Lower leg skin (tissue), 4 donors: ENCODE results near the gene LOXL1. TPM values are rescaled to one million over a fixed set of nuclear protein-coding genes. Genes with fewer than 3 reads are reported as not detected.

ENCODE experiments used
- DNase-seq, 2 donors: peaks; one replicate each; pipeline ENCODE4 v3.0.0-alpha.2; 2019; ENCODE audit warnings: low spot score in 2 of 2
- H3K4me3 ChIP-seq: fragments of 200-600 bp; sonication (generic); 2 replicates; pipeline ENCODE4 v1.5.1; 2017; ENCODE audit warnings: mild to moderate bottlenecking, low read depth; ENCODE audit not compliant: poor library complexity, severe bottlenecking
- CTCF ChIP-seq, 3 donors: fragments of 450-650 bp; IDR thresholded peaks; one replicate each; pipeline ENCODE4 v1.5.1; 2016; ENCODE audit warnings: antibody characterized with exemption in 3 of 3, mild to moderate bottlenecking in 3 of 3, moderate library complexity in 2 of 3
- POLR2A ChIP-seq, 2 donors: fragments of 450-650 bp; IDR thresholded peaks; one replicate each; pipeline ENCODE4 v1.6.1; 2016 to 2017; ENCODE audit warnings: antibody characterized with exemption in 2 of 2, mild to moderate bottlenecking in 1 of 2, moderate library complexity in 1 of 2
- WGBS, 2 donors: methylation state at CpG; one replicate each; pipeline ENCODE4 v1.1.5; 2018; 5-methylcytosine and 5-hydroxymethylcytosine counted together
- intact Hi-C: fragments of 100-400 bp; cut with DNase I; formaldehyde crosslinking; loops from one replicate; pipeline ENCODE4 v1.15.0; 2023; ENCODE audit warnings: low total_unique reads
- total RNA-seq, 4 donors: library from RNA; depleted of rRNA; stranded (reverse); fragments of >200 nt; gene quantifications; one replicate each; pipeline ENCODE4 v1.1.0, GENCODE V29; 2016

The LOXL1 gene
- total RNA-seq, 4 donors from 2014 or later = 4.6 to 8.2 (median 6.6) TPM

GRCh38 chr15:73904026-73904815 lies 22.0 kb upstream of the LOXL1 start:
- intact Hi-C loops = loop anchor here (10.0 kb wide), 1 partner anchor 349 kb away; no protein-coding TSS in a partner anchor
- TF ChIP-seq CTCF (IDR thresholded peaks at IDR 0.05) (no peak), POLR2A (IDR thresholded peaks at IDR 0.05) (no peak)
- WGBS, 2 donors = 84 to 93% methylated on average over 9 of the region's 9 CpGs
- H3K4me3 ChIP-seq = no peak overlapping the region
- DNase-seq = no peak

DNA sequence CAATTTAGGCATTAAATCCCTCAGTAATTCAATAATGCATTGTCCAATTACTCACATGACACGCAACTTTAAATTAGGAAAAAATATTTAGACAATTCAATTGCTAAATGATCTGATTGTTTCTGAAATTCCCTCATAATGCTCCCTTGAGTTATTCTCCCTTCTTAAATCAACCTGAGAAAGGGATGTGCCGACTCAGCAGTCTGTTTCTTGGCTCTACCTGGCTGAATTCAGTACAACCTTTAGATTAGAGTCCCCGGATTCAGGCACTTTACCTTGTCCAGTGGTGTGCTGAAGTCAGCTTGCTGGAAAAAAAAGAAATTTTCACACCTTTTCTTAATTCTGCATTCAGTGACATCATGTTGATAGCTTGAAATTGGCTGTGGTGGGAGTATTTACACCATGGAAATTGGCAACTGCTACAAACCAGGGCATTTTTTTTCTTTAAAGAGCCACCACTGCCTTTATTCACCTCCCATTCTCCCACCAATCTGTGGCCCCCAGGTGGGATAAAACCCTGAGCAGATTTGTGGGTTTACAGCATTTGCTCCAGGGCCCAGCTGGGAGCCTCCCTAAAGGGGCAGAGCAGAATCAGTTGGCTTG lies 20.9 kb upstream of the LOXL1 start:
- WGBS, 2 donors = 93 to 97% methylated on average over 3 of the region's 3 CpGs

DNA sequence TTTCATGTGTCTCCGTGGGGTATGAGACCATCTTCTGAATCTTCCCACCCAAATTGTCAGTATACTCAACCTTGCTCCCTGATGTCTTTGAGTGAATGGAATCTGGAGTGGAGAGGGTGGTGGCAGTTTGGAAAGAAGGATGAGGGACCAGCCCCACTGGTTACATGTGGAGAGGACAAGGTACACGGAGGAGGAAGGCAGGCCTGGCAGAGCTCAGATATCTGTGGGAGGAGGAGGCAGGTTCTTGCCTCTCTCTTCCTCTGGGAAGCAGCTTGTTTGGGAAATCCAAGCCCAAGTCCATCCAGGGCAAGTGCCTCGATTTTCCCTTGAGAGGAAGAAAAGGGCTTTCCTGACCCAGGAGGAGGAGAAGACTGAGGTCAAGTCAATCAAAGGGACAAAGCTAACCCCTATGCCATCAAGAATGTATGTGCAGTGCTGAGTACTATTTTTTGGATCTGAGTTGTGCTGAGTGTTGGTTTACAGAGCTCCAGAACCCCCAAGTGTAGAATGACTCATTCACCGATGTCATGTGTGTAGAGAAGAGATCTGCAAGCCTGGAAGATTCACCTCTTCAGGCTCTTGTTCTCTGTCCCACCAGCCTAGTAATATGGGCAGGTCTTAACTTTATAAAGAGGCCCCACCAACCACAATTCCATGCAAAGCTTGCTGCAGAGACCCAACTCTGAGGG lies 19.8 kb upstream of the LOXL1 start:
- intact Hi-C loops = loop anchor here (10.0 kb wide), 1 partner anchor 352 kb away; no protein-coding TSS in a partner anchor
- WGBS, 2 donors = 84% methylated on average over 4 of the region's 4 CpGs
- H3K4me3 ChIP-seq = no peak overlapping the region
- DNase-seq = no peak
- TF ChIP-seq CTCF (IDR thresholded peaks at IDR 0.05) = no peak
- TF ChIP-seq POLR2A (IDR thresholded peaks at IDR 0.05) = no peak

More for the DNA sequence above, 20.9 kb upstream of the LOXL1 start:
- no peak for TF ChIP-seq CTCF (IDR thresholded peaks at IDR 0.05)
- no peak for TF ChIP-seq POLR2A (IDR thresholded peaks at IDR 0.05)
- DNase-seq = no peak
- H3K4me3 ChIP-seq = no peak overlapping the region
- intact Hi-C loops = loop anchor here (10.0 kb wide), 1 partner anchor 351 kb away; no protein-coding TSS in a partner anchor

GRCh38 chr15:73907035-73907408 lies 19.2 kb upstream of the LOXL1 start:
- DNase-seq = no peak
- TF ChIP-seq CTCF (IDR thresholded peaks at IDR 0.05) (no peak), POLR2A (IDR thresholded peaks at IDR 0.05) (no peak)
- intact Hi-C loops = loop anchor here (10.0 kb wide), 1 partner anchor 352 kb away; no protein-coding TSS in a partner anchor
- 63 to 65% methylated on average over 2 of the region's 2 CpGs for WGBS, 2 donors
- H3K4me3 ChIP-seq = no peak overlapping the region

- 3 to 12% methylated on average over 7 of the region's 7 CpGs for WGBS, 2 donors
- no peak for TF ChIP-seq POLR2A (IDR thresholded peaks at IDR 0.05)
- TF ChIP-seq CTCF (IDR thresholded peaks at IDR 0.05) = peak in 1 of 3 donors; percentile 58
- DNase-seq = peak; percentile 68 to 96
- intact Hi-C loops = loop anchor here (10.0 kb wide), 1 partner anchor 353 kb away; no protein-coding TSS in a partner anchor
- H3K4me3 ChIP-seq = no peak overlapping the region
Measured at GRCh38 chr15:73908030-73908821, 18.0 kb upstream of the LOXL1 start.
